Left colon (tissue), 2 donors: ENCODE results near the gene FAM114A2. TPM values are rescaled to one million over a fixed set of nuclear protein-coding genes. Genes with fewer than 3 reads are reported as not detected.

Source experiments
- ATAC-seq: fragments of 200-7000 bp; cut with Tn5 transposase; one replicate; pipeline ENCODE4 v1.9.1; 2020; ENCODE audit warnings: mild to moderate bottlenecking, moderate library complexity
- DNase-seq, 2 donors: peaks; one replicate each; pipeline ENCODE4 v3.0.0-alpha.2; 2020
- intact Hi-C, 2 donors: fragments of 100-400 bp; cut with DNase I in 1 of 2; cut with micrococcal nuclease in 1 of 2; formaldehyde crosslinking; loops; one replicate each; pipeline versions ENCODE4 v1.11.2 to v1.14.0; 2022; cut with DNase I, micrococcal nuclease
- long read RNA-seq: library from polyadenylated mRNA; unstranded; transcript quantifications from one replicate; pipeline ENCODE4 v2.0.0, GENCODE V29; 2021
- total RNA-seq, 2 donors: library from RNA; stranded (reverse); fragmentation: NEBNext Ultra II Directional; extraction: Animal tissue kit (Norgen Biotek cat#: 25700); gene quantifications; one replicate each; pipeline ENCODE4 v1.2.1, GENCODE V29; 2021
- donor health status: DM: no; HTN: no; CAD: no.
- donor health status: DM: yes; HTN: yes; CAD: no.

The FAM114A2 gene
- 10 to 100 TPM; 13.2 to 21.4 TPM for total RNA-seq
- long read RNA-seq, full-length matches to known transcripts, result 18 of 23 reads
- long read RNA-seq, partial matches to known transcripts, result 2 of 23 reads
- long read RNA-seq, other reads (novel, unspliced or antisense), result 3 of 23 reads

DNA sequence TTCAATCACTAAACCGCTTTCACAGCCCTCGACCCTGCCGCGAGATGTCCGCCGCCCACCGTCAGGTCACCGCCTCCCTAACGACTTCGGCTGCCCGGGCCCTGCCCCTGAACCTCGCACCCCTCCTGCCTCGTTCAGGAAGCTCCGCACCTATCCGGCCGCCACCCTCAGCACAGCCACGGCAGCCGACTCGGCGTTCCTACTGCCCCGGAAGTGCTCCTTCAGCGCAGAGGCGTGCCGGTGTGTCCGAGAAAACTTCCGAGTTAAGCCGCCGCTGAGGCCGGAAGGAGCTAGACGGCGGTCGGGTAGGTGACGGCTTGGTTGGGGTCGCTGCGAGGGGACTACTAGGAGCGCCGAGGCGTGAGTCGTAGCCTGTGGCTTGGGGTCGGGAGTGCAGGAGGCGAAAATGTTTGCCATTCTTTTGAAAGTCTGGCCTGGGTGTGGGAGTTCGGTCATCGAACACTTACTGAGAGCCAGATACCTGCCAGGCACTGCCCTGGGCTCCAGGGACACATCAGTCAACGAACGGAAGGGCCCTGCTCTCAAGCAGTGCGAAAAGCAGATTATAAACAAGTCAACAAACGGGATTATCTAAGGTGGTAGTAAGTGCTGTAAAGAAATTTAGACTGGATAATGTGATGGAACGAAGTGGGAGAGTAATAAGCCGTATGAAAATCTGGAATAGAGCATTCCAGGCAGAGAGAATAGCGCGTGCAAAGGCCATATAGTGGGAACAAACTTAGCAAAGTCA is at the start of gene FAM114A2, which contains the start of gene MFAP3:
TSS of gene FAM114A2 (minus strand) at position 204 of the 751 bp plus-strand sequence. CDS start 3,957 bp downstream, outside the sequence.
TSS of gene MFAP3 (plus strand) at position 261 of the 751 bp plus-strand sequence. CDS start 10,756 bp downstream, outside the sequence.
- ATAC-seq (peak; percentile 100), DNase-seq (peak; percentile 93 to 94)
- intact Hi-C loops, result no loop called here

DNA sequence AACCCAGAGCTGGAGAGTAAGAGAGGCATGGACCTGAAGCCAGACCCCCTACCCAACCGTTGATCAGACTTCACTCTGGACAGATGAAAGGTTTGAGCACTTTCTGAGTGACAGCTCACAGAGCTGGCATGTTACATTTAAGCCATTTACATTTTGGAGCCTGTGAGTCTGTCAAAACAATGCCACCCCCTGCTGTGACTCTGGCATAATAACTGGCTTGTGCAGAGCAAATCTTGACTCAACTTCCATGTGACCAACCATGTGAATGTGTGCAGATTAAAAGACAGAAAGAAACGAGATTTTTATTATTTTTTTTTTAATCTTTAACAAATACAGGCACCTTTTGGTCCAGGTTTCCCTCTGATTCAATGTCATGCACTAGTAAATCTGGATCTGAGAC is 48.5 kb upstream of the FAM114A2 start:
- DNase-seq (no peak), ATAC-seq (no peak)
- intact Hi-C loops, result no loop called here

DNA sequence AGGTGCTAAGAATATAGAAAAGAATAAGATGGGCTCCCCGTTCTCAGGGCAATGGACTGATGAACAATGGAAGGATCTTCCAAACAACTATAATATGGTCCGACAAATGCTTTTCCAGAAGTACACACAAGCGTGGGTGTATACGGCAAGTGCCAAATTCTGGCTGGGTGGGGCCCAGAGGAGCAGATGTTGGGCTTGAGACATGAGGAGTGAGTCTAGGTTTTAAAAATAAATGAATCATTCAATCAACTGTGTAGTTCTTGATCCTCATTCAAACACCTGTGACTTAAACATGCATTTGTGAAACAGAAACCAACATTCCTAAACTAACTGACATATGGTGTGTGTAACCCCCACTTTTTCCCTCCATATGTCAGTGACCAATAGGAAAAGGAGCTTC is 47.9 kb upstream of the FAM114A2 start:
- DNase-seq (no peak), ATAC-seq (no peak)
- intact Hi-C loops, result no loop called here

DNA sequence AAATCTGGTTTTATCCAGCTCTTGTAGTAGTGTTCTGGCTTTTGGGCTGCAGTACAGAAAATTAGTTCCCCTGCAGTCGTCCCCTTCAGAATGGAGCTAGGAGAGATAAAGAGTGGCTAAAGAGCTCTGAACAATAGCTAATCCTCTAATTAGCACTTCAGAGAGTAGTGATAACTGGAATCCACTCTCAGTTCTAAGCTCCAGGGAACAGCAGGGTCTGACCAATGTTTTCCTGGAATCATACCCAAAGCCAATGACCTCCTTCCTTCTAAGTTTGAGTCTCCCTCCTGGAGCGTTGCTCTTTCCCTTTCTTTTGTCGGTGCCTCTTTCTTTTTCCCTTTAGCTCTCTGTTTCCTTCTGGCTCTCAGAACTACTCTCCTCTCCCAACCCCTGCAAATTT is 47.4 kb upstream of the FAM114A2 start:
- intact Hi-C loops, result no loop called here
- no peak for ATAC-seq
- DNase-seq, result no peak

DNA sequence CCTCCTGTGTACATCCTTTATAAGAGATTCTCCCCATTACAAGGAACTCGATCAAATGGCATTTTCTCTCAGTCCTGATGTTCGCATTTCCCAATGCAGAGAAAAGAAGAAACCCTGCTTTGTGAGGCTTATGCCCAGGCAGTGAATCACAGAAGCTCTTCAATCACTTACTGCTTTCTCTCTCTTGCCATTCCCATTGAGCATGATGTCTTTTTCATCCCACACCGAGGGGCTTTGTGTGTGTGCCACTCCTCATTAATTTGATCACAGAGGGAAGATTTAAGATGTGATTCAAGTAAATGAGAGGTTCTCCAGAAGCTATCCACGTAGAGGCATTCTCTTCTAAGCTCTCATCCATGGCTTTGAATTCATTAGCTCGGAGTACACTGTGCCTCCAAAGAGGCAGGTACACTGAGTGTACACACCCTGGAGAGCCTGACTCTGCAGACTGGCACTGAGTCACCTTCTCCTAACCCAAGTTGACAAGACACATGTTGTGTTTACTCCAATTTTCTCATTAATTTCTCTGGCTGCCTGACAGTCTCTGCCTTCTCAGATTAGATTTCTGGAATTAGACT is 45.4 kb upstream of the FAM114A2 start:
- no peak for ATAC-seq
- intact Hi-C loops, result no loop called here
- no peak for DNase-seq

DNA sequence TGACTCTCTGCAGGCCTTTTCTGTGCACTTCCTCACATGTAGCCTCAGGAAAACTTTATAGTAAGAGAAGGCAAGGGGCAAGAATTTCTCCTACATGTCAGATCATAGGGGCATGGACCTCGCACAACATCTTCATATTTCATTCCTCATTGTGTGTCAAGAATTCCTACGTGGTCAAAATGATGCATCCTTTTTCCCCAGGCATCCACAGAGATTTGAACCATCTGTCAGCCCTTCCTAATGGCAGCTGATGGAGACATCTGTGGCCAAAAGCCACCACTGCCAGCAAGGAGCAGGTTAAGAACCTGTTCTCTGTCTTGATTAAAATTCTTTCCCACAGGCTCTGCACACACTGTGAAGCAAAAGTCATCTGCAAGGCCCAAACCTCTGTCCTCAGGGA is 42.5 kb upstream of the FAM114A2 start:
- ATAC-seq (no peak), DNase-seq (no peak)
- intact Hi-C loops, result no loop called here

DNA sequence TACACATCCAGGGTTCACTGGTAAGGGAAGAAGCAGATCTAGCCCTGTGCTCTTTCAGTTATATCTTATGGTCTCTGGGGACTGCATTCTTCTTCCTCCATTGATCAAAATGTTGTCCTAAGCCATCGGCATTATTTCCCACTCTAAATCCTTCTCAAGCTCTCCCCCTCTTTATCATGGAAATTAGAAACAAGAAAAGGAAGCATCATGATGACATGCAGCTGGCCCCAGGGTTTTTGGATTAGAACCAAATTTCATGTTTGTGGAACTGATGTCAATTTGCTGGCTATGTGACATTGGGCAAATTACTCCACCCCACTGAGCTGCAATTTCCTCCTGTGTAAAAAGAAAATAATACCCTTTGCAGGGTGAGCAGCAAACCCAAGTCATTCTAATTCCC is 39.6 kb upstream of the FAM114A2 start:
- no peak for ATAC-seq
- intact Hi-C loops, result no loop called here
- DNase-seq, result no peak

DNA sequence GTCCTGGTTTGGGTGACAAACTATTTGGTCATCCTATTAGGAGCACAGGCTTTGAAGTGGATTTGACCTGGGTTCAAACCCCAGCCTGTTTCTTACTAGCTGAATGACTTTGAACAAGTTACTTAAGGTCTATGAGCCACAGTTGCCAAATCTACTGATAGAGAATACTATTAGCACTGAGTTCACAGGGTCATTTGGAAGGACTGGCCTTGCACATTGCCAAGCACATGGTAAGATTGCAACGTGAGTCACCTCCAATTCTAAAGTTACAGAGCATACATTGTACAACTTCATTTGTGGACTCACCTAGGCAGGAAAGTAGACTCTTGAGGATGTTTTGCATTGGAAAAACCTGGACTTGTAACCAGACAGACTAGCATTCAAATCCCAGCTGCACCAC is 39.0 kb upstream of the FAM114A2 start:
- no peak for ATAC-seq

DNA sequence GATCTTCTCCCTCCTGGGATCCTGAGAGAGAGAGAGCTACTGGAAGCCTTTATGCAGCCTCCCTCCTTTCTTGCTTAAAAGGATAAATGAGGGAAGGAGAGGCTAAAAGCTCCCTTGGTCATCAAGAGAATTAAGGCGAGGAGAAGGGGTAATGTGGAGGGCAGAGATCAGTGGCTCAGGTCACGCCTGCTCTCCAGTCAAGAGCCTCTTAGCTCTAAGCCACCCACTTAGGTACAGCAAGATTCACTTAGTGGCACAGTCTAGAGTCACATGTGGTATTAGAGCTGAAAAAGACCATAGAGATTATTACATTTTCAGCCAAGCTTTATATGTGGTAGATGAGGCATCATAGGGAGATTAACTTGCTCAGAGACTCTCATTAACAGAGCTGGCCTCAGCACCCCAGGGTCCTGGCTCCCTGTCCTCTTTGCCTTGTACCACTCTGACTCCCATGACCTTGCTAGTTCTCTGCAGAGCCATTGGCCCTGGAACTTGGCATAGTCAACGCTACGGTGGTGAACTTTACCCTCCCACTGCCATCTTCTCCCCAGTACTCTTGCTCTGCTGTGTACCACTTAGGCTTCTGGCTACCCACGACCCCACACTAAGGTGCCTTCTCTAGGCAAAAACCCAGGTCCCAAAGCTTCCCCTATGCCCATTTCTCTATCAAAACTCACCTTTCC is 37.7 kb upstream of the FAM114A2 start:
- ATAC-seq, result no peak
- DNase-seq, result no peak
- intact Hi-C loops, result no loop called here

More for the DNA sequence above, 39.0 kb upstream of the FAM114A2 start:
- intact Hi-C loops, result no loop called here
- DNase-seq, result no peak

DNA sequence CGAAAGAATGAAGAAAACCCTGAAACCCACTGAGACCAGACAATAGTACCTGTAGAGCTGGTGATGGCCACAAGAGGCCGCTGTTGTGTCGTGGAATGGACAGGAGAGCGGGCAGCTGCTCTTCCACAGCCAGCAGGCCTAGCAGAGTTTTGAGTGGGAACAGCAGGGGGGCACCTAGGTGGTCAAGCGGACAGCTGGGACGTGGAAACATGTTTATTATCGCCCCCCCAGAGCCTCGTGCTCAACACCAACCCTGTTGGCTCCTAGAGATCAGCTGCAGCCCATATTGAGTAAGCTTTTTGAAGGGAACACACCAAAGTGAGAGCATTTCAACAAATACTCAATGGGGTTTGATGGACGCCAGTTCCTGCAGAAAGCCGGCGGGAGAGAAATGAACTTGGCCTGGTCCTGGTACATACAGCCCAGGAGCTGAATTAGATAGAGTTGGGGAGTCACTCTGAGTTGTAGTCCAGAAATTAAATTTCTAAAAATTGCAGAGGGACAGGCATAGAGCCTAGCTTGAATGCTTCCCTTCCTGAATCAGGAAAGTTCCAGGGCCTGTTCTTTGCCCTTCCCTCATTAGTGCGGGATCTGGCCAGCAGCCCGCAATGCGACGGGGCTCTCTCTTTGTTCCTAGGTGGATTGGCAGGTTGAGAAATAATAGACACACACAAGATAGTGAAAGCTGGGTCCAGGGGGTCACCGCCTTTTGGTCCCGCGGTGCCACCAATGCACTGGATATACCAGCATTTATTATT is 33.9 kb upstream of the FAM114A2 start:
- DNase-seq, result peak; percentile 53 to 89
- ATAC-seq, result peak; percentile 90
- intact Hi-C loops, result loop anchor here in 1 of 2 donors (5.0 kb wide), 2 partner anchors 110 to 335 kb away; no protein-coding TSS in a partner anchor

DNA sequence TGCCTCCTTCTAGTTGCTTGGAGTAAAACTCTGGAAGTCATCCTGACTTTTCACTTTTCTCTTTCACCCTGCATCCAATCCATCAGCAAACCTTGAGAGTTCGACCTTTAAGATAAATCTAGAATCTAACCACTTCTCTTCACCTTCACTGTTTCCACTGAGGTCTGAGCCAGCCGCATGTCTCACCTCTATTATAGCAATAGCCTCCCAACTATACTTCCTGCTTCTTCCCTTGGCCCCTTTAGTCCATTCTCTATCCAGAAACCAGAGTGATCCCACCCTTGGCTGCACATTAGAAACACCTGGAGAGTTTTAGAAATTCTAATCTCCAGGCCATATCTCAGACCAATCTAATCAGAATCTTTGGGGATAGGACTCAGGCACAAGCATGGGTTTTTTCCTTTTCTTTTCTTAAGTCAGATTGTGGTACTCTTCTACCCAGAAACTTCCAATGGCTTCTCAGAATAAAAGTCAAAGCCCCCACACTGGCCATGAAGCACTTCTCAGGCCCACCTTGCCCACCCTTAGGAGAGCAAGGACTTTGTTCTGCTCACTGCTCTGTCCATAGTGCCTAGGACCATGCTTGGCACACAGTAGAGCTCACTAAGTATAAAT is 33.2 kb upstream of the FAM114A2 start:
- ATAC-seq (peak; percentile 45), DNase-seq (no peak)
- intact Hi-C loops, result loop anchor here in 1 of 2 donors (5.0 kb wide), 2 partner anchors 110 to 335 kb away; no protein-coding TSS in a partner anchor

DNA sequence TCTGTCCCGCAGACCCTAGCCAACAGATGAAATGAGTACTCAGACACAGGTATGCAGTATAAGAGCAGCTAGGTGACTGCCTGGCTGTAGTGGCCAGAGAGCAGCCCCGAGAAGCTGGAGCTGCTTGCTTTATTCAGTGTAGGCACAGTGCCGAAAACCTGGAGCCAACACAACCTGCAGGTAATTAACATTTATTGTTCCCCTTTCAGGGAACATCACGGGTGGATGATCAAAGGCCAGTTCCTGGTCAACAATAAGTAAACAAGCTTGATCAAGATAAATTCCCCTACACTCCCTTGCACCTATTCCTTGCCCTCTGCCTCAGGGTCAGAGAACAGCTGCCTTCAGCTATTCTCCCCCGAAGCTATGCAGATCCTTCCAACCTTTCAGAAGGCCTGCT is 31.1 kb upstream of the FAM114A2 start:
- intact Hi-C loops, result loop anchor here in 1 of 2 donors (5.0 kb wide), 2 partner anchors 112 to 337 kb away; no protein-coding TSS in a partner anchor
- ATAC-seq (peak; percentile 84), DNase-seq (peak; percentile 31 to 59)

DNA sequence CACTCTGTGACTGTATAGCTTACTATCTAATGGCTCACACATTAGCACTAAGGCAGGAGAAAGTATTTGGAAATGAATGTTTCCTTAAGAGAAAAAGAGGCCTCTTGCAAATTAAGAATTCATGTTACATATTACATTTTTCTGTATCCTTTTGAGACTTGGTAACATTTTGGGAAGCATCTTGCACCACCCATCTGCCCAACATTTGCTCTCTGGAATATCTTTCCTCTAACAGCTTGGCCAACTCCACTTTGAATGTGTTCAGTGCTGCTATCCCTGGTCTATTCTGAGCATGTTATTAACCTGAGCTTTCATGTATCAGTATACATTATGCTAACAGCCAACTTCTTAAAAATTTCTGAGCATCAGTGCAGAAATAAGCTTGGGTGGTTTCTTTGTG is 27.3 kb upstream of the FAM114A2 start:
- DNase-seq (no peak), ATAC-seq (no peak)
- intact Hi-C loops, result no loop called here

DNA sequence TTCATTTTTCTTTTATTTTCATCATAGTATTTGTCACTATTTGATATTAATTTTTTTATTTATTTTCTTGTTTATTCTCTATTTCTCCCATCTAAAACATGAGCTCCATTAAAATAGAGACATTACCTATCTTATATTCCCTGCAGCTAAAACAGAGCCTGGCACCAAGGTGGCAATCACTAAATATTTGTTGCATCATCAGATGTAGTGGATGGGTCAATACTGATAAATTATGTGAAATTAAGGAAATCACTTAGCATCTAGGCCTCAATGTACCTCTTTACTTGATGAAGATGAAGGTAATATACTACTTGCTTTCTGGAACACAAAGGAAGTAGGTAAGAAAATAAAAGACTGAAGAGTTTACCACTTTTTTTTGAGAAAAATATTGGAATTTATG is 24.7 kb upstream of the FAM114A2 start:
- DNase-seq (no peak), ATAC-seq (no peak)
- intact Hi-C loops, result no loop called here

DNA sequence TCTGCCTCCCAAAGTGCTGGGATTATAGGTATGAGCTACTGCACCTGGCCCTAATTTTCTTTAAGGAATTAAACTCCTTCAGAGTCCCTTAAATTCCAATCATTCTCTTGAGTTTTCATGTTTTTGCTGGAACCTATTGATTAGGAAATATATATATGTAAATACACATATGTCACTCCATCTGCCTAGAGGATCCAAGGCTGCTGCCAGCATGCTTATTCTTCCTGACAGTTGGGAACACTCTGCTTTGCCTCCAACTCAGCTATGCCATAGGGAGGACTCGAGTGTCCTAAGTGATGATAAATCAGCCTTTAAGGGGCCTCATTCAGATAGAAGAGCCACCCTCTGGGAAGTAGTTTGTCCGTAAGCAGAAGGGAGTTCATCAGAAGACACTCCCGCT is 21.9 kb upstream of the FAM114A2 start:
- DNase-seq (no peak), ATAC-seq (no peak)
- intact Hi-C loops, result no loop called here

DNA sequence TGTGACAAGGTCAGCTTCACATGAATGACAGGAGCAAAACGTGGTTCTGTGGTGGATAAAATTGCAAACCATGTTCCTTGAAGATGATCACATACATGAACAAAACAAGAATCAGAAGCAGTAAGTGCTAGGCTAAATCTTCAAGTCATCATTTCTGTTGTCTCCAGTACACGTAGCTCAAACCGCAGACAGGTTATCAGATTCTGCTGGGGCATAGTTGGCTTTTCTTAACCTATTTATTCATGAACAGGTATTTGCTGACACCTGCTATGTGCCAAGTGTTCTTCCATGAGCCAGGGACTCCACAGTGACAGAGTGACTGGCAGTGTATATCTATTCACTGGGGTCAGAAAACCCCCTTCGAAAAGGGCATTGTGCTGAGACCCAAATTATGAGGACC is 20.9 kb upstream of the FAM114A2 start:
- intact Hi-C loops, result no loop called here
- no peak for ATAC-seq
- DNase-seq, result no peak

DNA sequence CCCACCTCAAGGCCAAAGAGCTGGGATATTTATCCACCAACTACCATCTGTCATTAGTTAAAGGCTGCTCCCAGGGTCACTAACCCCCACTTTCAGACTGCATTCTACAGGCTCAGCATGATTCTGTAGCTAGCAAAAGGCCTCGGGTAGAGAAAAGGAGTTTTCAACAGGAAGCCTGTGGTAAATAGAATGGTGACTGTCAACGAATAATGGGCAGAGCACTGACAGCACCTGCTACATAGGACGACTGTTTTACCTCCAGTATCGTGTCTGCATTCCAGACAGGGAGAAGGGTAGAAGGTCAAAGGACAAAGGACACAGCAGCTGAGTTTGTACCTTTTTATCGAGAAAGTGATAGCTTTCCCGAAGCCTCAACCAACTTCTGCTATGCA is 20.3 kb upstream of the FAM114A2 start:
- DNase-seq, result no peak
- intact Hi-C loops, result no loop called here
- no peak for ATAC-seq
